NCI-H345 treated with DMSO at 0.1 percent for 48 hours (cell line): ENCODE measurements around the gene STX8.

Source experiments
- DNase-seq: peaks from one replicate; lab custom pipeline; 2025; ENCODE audit not compliant: unreplicated experiment; lab: John Stamatoyannopoulos, UW

Gene STX8

GRCh38 chr17:9213303-9213640 lies 362.3 kb downstream of the STX8 start:
- no peak for DNase-seq

GRCh38 chr17:9212376-9213302 lies 363.0 kb downstream of the STX8 start:
- DNase-seq, result no peak

- DNase-seq, result no peak
Measured at GRCh38 chr17:9211133-9211765, 364.4 kb downstream of the STX8 start.

- DNase-seq, result no peak
Measured at GRCh38 chr17:9209781-9210370, 365.7 kb downstream of the STX8 start.

GRCh38 chr17:9209347-9209746 lies 366.3 kb downstream of the STX8 start:
- no peak for DNase-seq

GRCh38 chr17:9208381-9209105 lies 367.1 kb downstream of the STX8 start:
- DNase-seq, result no peak

GRCh38 chr17:9206741-9207332 lies 368.8 kb downstream of the STX8 start:
- no peak for DNase-seq

GRCh38 chr17:9206410-9206703 lies 369.3 kb downstream of the STX8 start:
- no peak for DNase-seq

GRCh38 chr17:9205520-9206409 lies 369.9 kb downstream of the STX8 start:
- DNase-seq, result no peak

GRCh38 chr17:9204637-9205329 lies 370.8 kb downstream of the STX8 start:
- no peak for DNase-seq

- no peak for DNase-seq
Measured at GRCh38 chr17:9203771-9204425, 371.7 kb downstream of the STX8 start.

GRCh38 chr17:9202532-9202931 lies 373.1 kb downstream of the STX8 start:
- no peak for DNase-seq

GRCh38 chr17:9200699-9201359 lies 374.8 kb downstream of the STX8 start:
- DNase-seq, result no peak
